Gastroesophageal sphincter (tissue), 3 donors: ENCODE results near the gene CADM1.

Experiments used
- POLR2A ChIP-seq, 2 donors: fragments of 450-650 bp; IDR thresholded peaks; one replicate each; pipeline ENCODE4 v1.6.1; 2017; ENCODE audit warnings: antibody characterized with exemption in 2 of 2, mild to moderate bottlenecking in 2 of 2, moderate library complexity in 1 of 2
- POLR2AphosphoS5 ChIP-seq: sonication (generic); formaldehyde crosslinking; IDR thresholded peaks from one replicate; pipeline ENCODE4 v1.6.1; 2017; ENCODE audit warnings: antibody characterized with exemption
- TF ChIP-seq, protein P1 (sequence below), 4 experiments: fragments of 200-600 bp in 2 of 4; fragments of 450-650 bp in 2 of 4; sonication (generic) in 1 of 4; IDR thresholded peaks; one replicate each; pipeline ENCODE4 v1.5.1; 2017 to 2019; ENCODE audit warnings: antibody characterized with exemption in 4 of 4, mild to moderate bottlenecking in 2 of 4, moderate library complexity in 2 of 4

DNA sequence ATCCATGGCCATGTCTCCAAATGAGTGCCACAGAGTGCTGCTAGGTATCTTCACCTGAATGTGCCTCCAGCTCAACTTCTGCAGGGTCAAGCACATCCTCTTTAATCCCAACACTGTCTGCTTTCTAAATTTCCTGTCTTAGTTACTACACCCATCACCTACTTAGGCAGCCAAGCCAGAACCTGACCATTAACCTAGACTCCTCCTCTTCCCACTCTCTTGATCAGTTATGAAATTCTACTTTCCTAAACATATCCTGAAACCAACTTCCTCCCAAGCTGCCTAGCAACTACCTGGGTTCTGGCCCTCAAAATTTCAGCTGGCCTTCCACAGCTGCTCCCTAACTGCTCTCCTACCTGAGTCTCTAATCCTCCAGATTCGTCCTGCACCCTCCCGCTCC is 22.7 kb downstream of the CADM1 start:
- TF ChIP-seq POLR2A (IDR thresholded peaks at IDR 0.05) (no peak), POLR2AphosphoS5 (no peak)
- TF ChIP-seq, protein P1, sequence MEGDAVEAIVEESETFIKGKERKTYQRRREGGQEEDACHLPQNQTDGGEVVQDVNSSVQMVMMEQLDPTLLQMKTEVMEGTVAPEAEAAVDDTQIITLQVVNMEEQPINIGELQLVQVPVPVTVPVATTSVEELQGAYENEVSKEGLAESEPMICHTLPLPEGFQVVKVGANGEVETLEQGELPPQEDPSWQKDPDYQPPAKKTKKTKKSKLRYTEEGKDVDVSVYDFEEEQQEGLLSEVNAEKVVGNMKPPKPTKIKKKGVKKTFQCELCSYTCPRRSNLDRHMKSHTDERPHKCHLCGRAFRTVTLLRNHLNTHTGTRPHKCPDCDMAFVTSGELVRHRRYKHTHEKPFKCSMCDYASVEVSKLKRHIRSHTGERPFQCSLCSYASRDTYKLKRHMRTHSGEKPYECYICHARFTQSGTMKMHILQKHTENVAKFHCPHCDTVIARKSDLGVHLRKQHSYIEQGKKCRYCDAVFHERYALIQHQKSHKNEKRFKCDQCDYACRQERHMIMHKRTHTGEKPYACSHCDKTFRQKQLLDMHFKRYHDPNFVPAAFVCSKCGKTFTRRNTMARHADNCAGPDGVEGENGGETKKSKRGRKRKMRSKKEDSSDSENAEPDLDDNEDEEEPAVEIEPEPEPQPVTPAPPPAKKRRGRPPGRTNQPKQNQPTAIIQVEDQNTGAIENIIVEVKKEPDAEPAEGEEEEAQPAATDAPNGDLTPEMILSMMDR (IDR thresholded peaks at IDR 0.05): no peak
